Progenitor cell of endocrine pancreas (in vitro differentiated cells): Measurements from ENCODE around the gene SLC16A10. TPM values are rescaled to one million over a fixed set of nuclear protein-coding genes. Genes with fewer than 3 reads are reported as not detected.

Experiments
- DNase-seq: peaks from one replicate; pipeline ENCODE4 v3.0.0; 2021; ENCODE audit warnings: low spot score; ENCODE audit not compliant: unreplicated experiment
- H3K27ac Mint-ChIP-seq: 2 replicates; pipeline ENCODE4 v1.8.0; 2021; ENCODE audit warnings: mild to moderate bottlenecking, moderate library complexity, mixed read lengths
- H3K27me3 Mint-ChIP-seq: 2 replicates; pipeline ENCODE4 v1.8.0; 2021; ENCODE audit warnings: mixed read lengths
- H3K36me3 Mint-ChIP-seq: 2 replicates; pipeline ENCODE4 v1.8.0; 2022; ENCODE audit warnings: mixed read lengths; ENCODE audit not compliant: insufficient read depth
- H3K4me1 Mint-ChIP-seq: 2 replicates; pipeline ENCODE4 v1.8.0; 2021; ENCODE audit warnings: low read depth, mixed read lengths
- H3K4me3 Mint-ChIP-seq: 2 replicates; pipeline ENCODE4 v1.8.0; 2021; ENCODE audit warnings: low read depth, mild to moderate bottlenecking, moderate library complexity, mixed read lengths
- H3K9me3 Mint-ChIP-seq: 2 replicates; pipeline ENCODE4 v1.8.0; 2021; ENCODE audit warnings: low read depth, mixed read lengths
- CTCF ChIP-seq: fragments of 200-600 bp; sonication (generic); IDR thresholded peaks from one replicate; pipeline ENCODE4 v1.5.0; 2021; ENCODE audit warnings: antibody characterized with exemption, mild to moderate bottlenecking; ENCODE audit not compliant: unreplicated experiment
- total RNA-seq: library from RNA; stranded (reverse); gene quantifications from 2 replicates; pipeline ENCODE4 v1.2.1, GENCODE V29; 2021

The SLC16A10 gene
- total RNA-seq, 1 donor from 2014 or later, result 7.0 TPM

- peaks cover 1% of the 10 kb centered on the region for H3K4me1 Mint-ChIP-seq
- no peak for DNase-seq
- H3K4me3 Mint-ChIP-seq, result no peak overlapping the region
- H3K9me3 Mint-ChIP-seq, result peaks cover 10% of the 10 kb centered on the region
- peaks cover 4% of the 10 kb centered on the region for H3K27me3 Mint-ChIP-seq
- H3K36me3 Mint-ChIP-seq, result no peaks in the 10 kb centered on the region
- no peak for TF ChIP-seq CTCF
- no peak overlapping the region for H3K27ac Mint-ChIP-seq
Measured at GRCh38 chr6:111068109-111068865, 19.0 kb upstream of the SLC16A10 start.

- Mint-ChIP-seq H3K27me3 (peaks cover 4% of the 10 kb centered on the region), H3K4me3 (no peak overlapping the region), H3K36me3 (no peaks in the 10 kb centered on the region), H3K9me3 (peaks cover 5% of the 10 kb centered on the region), H3K4me1 (peaks cover 1% of the 10 kb centered on the region), H3K27ac (no peak overlapping the region)
- no peak for TF ChIP-seq CTCF
- no peak for DNase-seq
Measured at GRCh38 chr6:111068866-111069234, 18.5 kb upstream of the SLC16A10 start.

- Mint-ChIP-seq H3K4me1 (peaks cover 1% of the 10 kb centered on the region), H3K9me3 (peaks cover under 1% of the 10 kb centered on the region), H3K36me3 (no peaks in the 10 kb centered on the region), H3K4me3 (no peak overlapping the region), H3K27me3 (peaks cover 6% of the 10 kb centered on the region), H3K27ac (no peak overlapping the region)
- no peak for DNase-seq
- TF ChIP-seq CTCF, result no peak
Measured at GRCh38 chr6:111069382-111070104, 17.8 kb upstream of the SLC16A10 start.

- no peak for TF ChIP-seq CTCF
- Mint-ChIP-seq H3K4me3 (no peak overlapping the region), H3K9me3 (no peaks in the 10 kb centered on the region), H3K27me3 (peaks cover 6% of the 10 kb centered on the region), H3K27ac (no peak overlapping the region), H3K36me3 (no peaks in the 10 kb centered on the region), H3K4me1 (peaks cover 1% of the 10 kb centered on the region)
- DNase-seq, result no peak
Measured at GRCh38 chr6:111070105-111071005, 16.9 kb upstream of the SLC16A10 start.

- no peaks in the 10 kb centered on the region for H3K9me3 Mint-ChIP-seq
- no peak for TF ChIP-seq CTCF
- no peak for DNase-seq
- H3K36me3 Mint-ChIP-seq, result no peaks in the 10 kb centered on the region
- H3K4me1 Mint-ChIP-seq, result peaks cover 1% of the 10 kb centered on the region
- H3K4me3 Mint-ChIP-seq, result no peak overlapping the region
- no peak overlapping the region for H3K27ac Mint-ChIP-seq
- peaks cover 6% of the 10 kb centered on the region for H3K27me3 Mint-ChIP-seq
Measured at GRCh38 chr6:111072801-111073360, 14.4 kb upstream of the SLC16A10 start.
